GM12878 (cell line): Measurements from ENCODE around the gene PRUNE2. TPM values are rescaled to one million over a fixed set of nuclear protein-coding genes. Genes with fewer than 3 reads are reported as not detected.

ENCODE experiments used
- DPF2 ChIP-seq: fragments of 450-650 bp; IDR thresholded peaks from 2 replicates; pipeline ENCODE4 v1.6.1; 2017; ENCODE audit warnings: mild to moderate bottlenecking
- EED ChIP-seq: sonication (generic); IDR thresholded peaks from 2 replicates; pipeline ENCODE4 v1.6.1; 2016; ENCODE audit warnings: antibody characterized with exemption, low read depth
- MEF2B ChIP-seq: fragments of 450-650 bp; IDR thresholded peaks from 2 replicates; pipeline ENCODE4 v1.6.1; 2018; ENCODE audit warnings: mild to moderate bottlenecking, moderate library complexity; ENCODE audit not compliant: partially characterized antibody, poor library complexity, severe bottlenecking
- MTA3 ChIP-seq: IDR thresholded peaks from 2 replicates; pipeline ENCODE4 v1.6.1; 2012; ENCODE audit warnings: low read length, inconsistent platforms, borderline replicate concordance
- POU2F2 ChIP-seq: IDR thresholded peaks from 3 replicates; pipeline ENCODE4 v1.6.1; 2011; ENCODE audit warnings: low read depth, mild to moderate bottlenecking, low read length, borderline replicate concordance
- RAD51 ChIP-seq: fragments of 450-650 bp; IDR thresholded peaks from 2 replicates; pipeline ENCODE4 v1.6.1; 2016; ENCODE audit warnings: moderate library complexity, mild to moderate bottlenecking, inconsistent platforms
- TCF7 ChIP-seq: IDR thresholded peaks from 2 replicates; pipeline ENCODE4 v1.6.1; 2014; ENCODE audit warnings: antibody characterized with exemption, borderline replicate concordance
- ZBED1 ChIP-seq: IDR thresholded peaks from 2 replicates; pipeline ENCODE4 v1.6.1; 2016; ENCODE audit warnings: borderline replicate concordance
- polyA plus RNA-seq, 11 experiments: library from polyadenylated mRNA; depleted of rRNA in 4 of 11; unstranded in 6 of 11; stranded (reverse) in 5 of 11; fragments of >200 nt; fragmentation: Nextera tagmentation in 4 of 11; fragmentation: Illumina TruSeq in 1 of 11; extraction: Ambion mirVana in 4 of 11; extraction: Trizol in 1 of 11; gene quantifications; 1 replicate in 1 of 11; 2 replicates in 10 of 11; pipeline versions ENCODE4 v1.2.1 to v1.2.3, GENCODE V29; 2011 to 2016; ENCODE audit warnings: inconsistent platforms in 2 of 11, missing spikeins in 2 of 11, low read depth in 1 of 11
- total RNA-seq, 4 experiments: library from RNA; depleted of rRNA in 3 of 4; stranded (reverse); fragments of >200 nt in 3 of 4; fragmentation: Illumina TruSeq in 1 of 4; extraction: Trizol in 1 of 4; gene quantifications; 2 replicates each; pipeline versions ENCODE4 v1.2.1 to v1.2.3, GENCODE V29; 2013 to 2021
- TF ChIP-seq, protein P1 (sequence below): IDR thresholded peaks from 2 replicates; pipeline ENCODE4 v1.6.1; 2012; ENCODE audit warnings: low read length, inconsistent platforms
- TF ChIP-seq, protein P2 (sequence below): fragments of 450-650 bp; IDR thresholded peaks from 2 replicates; pipeline ENCODE4 v1.6.1; 2017; ENCODE audit warnings: low read depth, mild to moderate bottlenecking, moderate library complexity
- TF ChIP-seq, protein P3 (sequence below): fragments of 450-650 bp; IDR thresholded peaks from 2 replicates; pipeline ENCODE4 v1.6.1; 2018; ENCODE audit warnings: borderline replicate concordance, mild to moderate bottlenecking; ENCODE audit not compliant: partially characterized antibody
- TF ChIP-seq, protein P4 (sequence below): fragments of 450-650 bp; IDR thresholded peaks from 2 replicates; pipeline ENCODE4 v1.6.1; 2016; ENCODE audit warnings: mild to moderate bottlenecking, moderate library complexity, borderline replicate concordance
- TF ChIP-seq, protein P5 (sequence below): fragments of 450-650 bp; conservative IDR thresholded peaks from 2 replicates; pipeline ENCODE4 v1.6.1; 2017; ENCODE audit warnings: mild to moderate bottlenecking, moderate library complexity
- TF ChIP-seq, protein P6 (sequence below): fragments of 450-650 bp; formaldehyde crosslinking; IDR thresholded peaks from 2 replicates; pipeline ENCODE4 v1.5.0; 2022; ENCODE audit warnings: mild to moderate bottlenecking, missing genetic modification characterization

The PRUNE2 gene
- total and polyA plus RNA-seq, 10 of the 15 experiments (the other 5 are each of a cell fraction or from before 2014, with no cell fraction given), result 0.07 to 0.63 (median 0.25) TPM

DNA sequence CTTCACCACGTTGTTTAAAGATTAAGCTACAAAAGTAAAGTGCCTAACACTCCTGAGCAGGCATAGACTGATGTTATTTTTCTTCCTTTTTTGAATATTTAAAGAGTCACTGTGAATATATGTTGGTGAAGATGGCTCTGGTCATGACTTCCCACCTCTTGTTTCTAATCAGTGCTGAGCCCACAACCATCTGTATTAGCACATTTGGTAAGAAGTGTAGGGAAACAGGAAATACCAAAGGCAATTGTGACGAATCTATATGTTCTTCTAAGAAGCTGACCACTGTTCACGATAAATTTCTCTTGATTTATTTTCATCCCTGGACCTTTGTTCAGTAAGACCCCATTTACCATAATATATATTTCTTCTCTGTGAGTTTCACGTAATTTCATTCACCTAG is 249.9 kb downstream of the PRUNE2 start (continued):
- TF ChIP-seq ZBED1 (no peak), RAD51 (no peak), MEF2B (no peak), DPF2 (no peak), EED (no peak), TCF7 (no peak), MTA3 (no peak), POU2F2 (no peak)
- TF ChIP-seq, protein P1, sequence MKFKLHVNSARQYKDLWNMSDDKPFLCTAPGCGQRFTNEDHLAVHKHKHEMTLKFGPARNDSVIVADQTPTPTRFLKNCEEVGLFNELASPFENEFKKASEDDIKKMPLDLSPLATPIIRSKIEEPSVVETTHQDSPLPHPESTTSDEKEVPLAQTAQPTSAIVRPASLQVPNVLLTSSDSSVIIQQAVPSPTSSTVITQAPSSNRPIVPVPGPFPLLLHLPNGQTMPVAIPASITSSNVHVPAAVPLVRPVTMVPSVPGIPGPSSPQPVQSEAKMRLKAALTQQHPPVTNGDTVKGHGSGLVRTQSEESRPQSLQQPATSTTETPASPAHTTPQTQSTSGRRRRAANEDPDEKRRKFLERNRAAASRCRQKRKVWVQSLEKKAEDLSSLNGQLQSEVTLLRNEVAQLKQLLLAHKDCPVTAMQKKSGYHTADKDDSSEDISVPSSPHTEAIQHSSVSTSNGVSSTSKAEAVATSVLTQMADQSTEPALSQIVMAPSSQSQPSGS, result no peak
- TF ChIP-seq, protein P2, sequence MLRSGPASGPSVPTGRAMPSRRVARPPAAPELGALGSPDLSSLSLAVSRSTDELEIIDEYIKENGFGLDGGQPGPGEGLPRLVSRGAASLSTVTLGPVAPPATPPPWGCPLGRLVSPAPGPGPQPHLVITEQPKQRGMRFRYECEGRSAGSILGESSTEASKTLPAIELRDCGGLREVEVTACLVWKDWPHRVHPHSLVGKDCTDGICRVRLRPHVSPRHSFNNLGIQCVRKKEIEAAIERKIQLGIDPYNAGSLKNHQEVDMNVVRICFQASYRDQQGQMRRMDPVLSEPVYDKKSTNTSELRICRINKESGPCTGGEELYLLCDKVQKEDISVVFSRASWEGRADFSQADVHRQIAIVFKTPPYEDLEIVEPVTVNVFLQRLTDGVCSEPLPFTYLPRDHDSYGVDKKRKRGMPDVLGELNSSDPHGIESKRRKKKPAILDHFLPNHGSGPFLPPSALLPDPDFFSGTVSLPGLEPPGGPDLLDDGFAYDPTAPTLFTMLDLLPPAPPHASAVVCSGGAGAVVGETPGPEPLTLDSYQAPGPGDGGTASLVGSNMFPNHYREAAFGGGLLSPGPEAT, result no peak
- TF ChIP-seq, protein P3, sequence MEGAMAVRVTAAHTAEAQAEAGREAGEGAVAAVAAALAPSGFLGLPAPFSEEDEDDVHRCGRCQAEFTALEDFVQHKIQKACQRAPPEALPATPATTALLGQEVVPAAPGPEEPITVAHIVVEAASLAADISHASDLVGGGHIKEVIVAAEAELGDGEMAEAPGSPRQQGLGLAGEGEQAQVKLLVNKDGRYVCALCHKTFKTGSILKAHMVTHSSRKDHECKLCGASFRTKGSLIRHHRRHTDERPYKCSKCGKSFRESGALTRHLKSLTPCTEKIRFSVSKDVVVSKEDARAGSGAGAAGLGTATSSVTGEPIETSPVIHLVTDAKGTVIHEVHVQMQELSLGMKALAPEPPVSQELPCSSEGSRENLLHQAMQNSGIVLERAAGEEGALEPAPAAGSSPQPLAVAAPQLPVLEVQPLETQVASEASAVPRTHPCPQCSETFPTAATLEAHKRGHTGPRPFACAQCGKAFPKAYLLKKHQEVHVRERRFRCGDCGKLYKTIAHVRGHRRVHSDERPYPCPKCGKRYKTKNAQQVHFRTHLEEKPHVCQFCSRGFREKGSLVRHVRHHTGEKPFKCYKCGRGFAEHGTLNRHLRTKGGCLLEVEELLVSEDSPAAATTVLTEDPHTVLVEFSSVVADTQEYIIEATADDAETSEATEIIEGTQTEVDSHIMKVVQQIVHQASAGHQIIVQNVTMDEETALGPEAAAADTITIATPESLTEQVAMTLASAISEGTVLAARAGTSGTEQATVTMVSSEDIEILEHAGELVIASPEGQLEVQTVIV, result no peak
- TF ChIP-seq, protein P4, sequence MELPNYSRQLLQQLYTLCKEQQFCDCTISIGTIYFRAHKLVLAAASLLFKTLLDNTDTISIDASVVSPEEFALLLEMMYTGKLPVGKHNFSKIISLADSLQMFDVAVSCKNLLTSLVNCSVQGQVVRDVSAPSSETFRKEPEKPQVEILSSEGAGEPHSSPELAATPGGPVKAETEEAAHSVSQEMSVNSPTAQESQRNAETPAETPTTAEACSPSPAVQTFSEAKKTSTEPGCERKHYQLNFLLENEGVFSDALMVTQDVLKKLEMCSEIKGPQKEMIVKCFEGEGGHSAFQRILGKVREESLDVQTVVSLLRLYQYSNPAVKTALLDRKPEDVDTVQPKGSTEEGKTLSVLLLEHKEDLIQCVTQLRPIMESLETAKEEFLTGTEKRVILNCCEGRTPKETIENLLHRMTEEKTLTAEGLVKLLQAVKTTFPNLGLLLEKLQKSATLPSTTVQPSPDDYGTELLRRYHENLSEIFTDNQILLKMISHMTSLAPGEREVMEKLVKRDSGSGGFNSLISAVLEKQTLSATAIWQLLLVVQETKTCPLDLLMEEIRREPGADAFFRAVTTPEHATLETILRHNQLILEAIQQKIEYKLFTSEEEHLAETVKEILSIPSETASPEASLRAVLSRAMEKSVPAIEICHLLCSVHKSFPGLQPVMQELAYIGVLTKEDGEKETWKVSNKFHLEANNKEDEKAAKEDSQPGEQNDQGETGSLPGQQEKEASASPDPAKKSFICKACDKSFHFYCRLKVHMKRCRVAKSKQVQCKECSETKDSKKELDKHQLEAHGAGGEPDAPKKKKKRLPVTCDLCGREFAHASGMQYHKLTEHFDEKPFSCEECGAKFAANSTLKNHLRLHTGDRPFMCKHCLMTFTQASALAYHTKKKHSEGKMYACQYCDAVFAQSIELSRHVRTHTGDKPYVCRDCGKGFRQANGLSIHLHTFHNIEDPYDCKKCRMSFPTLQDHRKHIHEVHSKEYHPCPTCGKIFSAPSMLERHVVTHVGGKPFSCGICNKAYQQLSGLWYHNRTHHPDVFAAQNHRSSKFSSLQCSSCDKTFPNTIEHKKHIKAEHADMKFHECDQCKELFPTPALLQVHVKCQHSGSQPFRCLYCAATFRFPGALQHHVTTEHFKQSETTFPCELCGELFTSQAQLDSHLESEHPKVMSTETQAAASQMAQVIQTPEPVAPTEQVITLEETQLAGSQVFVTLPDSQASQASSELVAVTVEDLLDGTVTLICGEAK, result no peak
- TF ChIP-seq, protein P5, sequence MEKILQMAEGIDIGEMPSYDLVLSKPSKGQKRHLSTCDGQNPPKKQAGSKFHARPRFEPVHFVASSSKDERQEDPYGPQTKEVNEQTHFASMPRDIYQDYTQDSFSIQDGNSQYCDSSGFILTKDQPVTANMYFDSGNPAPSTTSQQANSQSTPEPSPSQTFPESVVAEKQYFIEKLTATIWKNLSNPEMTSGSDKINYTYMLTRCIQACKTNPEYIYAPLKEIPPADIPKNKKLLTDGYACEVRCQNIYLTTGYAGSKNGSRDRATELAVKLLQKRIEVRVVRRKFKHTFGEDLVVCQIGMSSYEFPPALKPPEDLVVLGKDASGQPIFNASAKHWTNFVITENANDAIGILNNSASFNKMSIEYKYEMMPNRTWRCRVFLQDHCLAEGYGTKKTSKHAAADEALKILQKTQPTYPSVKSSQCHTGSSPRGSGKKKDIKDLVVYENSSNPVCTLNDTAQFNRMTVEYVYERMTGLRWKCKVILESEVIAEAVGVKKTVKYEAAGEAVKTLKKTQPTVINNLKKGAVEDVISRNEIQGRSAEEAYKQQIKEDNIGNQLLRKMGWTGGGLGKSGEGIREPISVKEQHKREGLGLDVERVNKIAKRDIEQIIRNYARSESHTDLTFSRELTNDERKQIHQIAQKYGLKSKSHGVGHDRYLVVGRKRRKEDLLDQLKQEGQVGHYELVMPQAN, result no peak
- TF ChIP-seq, protein P6, sequence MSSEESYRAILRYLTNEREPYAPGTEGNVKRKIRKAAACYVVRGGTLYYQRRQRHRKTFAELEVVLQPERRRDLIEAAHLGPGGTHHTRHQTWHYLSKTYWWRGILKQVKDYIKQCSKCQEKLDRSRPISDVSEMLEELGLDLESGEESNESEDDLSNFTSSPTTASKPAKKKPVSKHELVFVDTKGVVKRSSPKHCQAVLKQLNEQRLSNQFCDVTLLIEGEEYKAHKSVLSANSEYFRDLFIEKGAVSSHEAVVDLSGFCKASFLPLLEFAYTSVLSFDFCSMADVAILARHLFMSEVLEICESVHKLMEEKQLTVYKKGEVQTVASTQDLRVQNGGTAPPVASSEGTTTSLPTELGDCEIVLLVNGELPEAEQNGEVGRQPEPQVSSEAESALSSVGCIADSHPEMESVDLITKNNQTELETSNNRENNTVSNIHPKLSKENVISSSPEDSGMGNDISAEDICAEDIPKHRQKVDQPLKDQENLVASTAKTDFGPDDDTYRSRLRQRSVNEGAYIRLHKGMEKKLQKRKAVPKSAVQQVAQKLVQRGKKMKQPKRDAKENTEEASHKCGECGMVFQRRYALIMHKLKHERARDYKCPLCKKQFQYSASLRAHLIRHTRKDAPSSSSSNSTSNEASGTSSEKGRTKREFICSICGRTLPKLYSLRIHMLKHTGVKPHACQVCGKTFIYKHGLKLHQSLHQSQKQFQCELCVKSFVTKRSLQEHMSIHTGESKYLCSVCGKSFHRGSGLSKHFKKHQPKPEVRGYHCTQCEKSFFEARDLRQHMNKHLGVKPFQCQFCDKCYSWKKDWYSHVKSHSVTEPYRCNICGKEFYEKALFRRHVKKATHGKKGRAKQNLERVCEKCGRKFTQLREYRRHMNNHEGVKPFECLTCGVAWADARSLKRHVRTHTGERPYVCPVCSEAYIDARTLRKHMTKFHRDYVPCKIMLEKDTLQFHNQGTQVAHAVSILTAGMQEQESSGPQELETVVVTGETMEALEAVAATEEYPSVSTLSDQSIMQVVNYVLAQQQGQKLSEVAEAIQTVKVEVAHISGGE, result no peak
- TF ChIP-seq, all 136 proteins: peak for 0
